Choroid plexus epithelial cell (primary cell): ENCODE data around the gene TCF4.

Experiments used
- DNase-seq: peaks from one replicate; pipeline ENCODE4 v3.0.0-alpha.2; 2010; ENCODE audit warnings: low read depth
- H3K4me3 ChIP-seq: 2 replicates; pipeline ENCODE4 v1.5.1; 2011; ENCODE audit warnings: low read depth, mild to moderate bottlenecking, control low read depth, low read length, moderate library complexity
- TF ChIP-seq, protein P1 (sequence below): conservative IDR thresholded peaks from 2 replicates; pipeline ENCODE4 v1.5.1; 2011; ENCODE audit warnings: low read depth, mild to moderate bottlenecking, control low read depth, inconsistent platforms, low read length, moderate library complexity

Gene TCF4

DNA sequence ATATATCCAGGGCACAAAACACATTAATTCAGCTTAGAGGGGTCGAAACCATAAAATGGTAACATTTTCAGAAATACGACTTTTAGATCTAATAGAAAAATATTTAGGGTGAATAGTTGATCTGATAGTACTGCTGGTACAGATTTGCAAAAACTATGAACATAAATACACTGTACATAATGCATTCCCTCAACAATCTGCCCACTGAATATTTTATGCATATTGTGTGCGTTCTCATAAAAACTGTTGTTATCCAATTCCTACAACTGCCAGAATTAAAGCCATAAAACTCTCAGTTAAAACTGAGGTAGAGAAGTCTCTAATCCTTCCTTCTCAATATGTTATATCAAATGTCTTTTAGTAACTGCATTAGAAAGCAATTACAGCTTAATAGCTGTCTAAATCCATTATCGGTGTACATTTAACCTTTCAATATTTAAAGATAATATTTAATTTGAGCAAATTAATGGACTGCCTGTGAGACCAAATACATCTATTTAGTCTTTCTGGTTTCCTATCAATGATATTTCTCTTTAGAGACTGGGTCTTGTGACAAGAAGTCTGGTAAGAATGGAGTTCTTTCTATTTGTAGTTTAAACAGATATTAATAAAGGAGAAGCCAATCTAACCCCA is 32.5 kb downstream of the TCF4 start:
- TF ChIP-seq, protein P1, sequence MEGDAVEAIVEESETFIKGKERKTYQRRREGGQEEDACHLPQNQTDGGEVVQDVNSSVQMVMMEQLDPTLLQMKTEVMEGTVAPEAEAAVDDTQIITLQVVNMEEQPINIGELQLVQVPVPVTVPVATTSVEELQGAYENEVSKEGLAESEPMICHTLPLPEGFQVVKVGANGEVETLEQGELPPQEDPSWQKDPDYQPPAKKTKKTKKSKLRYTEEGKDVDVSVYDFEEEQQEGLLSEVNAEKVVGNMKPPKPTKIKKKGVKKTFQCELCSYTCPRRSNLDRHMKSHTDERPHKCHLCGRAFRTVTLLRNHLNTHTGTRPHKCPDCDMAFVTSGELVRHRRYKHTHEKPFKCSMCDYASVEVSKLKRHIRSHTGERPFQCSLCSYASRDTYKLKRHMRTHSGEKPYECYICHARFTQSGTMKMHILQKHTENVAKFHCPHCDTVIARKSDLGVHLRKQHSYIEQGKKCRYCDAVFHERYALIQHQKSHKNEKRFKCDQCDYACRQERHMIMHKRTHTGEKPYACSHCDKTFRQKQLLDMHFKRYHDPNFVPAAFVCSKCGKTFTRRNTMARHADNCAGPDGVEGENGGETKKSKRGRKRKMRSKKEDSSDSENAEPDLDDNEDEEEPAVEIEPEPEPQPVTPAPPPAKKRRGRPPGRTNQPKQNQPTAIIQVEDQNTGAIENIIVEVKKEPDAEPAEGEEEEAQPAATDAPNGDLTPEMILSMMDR: no peak
- DNase-seq: no peak
- no peak overlapping the region for H3K4me3 ChIP-seq

DNA sequence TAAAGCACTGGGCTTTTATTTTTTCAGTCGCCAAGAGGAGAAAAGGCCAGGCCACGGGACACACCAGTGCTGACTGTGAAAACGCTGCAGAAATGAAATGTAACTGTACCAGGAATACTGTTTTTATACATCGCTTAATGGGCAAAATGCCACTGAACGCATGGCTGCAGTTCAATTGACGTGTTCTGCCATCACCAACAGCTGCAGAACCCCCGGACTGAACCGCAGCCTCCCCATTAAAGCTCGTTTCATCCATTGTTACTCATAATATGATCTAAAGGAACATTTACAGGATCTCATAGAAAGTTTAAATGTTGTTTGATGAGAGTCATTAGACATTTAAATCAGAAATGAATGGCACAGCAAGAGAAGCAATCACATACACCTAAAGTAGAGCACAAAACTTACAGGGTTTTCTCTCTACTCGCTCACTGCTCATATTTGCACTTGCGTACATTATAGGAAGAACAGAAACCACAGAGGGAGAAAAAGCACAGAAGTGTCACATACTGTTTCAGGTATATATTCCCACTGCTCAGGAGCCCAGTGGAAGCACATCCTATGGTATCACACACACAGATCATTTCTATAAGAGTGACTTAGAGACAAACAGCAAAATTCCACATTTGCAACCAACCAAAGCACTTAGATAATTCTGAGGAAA is 35.3 kb downstream of the TCF4 start:
- TF ChIP-seq, protein P1: no peak
- no peak for DNase-seq
- H3K4me3 ChIP-seq: no peak overlapping the region

DNA sequence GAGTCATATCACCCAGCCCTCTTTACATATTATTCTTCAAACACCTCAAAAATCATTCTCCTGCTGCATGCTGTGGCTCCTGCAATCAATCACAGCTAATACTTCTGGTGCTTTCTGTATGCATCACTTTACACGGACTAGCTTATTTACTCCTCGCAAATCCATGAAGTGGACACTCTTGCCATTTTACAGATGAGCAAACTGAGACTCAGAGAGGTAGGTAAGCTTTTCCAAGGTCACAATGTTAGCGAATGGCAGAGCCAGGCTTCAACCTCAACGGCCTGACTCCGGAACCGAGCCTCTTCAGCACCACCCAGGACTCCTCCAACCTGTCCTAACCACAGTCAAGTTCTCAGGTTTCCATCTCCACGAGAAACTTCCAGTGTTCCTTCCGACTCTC is 36.8 kb downstream of the TCF4 start:
- DNase-seq: no peak
- TF ChIP-seq, protein P1: no peak
- no peak overlapping the region for H3K4me3 ChIP-seq

DNA sequence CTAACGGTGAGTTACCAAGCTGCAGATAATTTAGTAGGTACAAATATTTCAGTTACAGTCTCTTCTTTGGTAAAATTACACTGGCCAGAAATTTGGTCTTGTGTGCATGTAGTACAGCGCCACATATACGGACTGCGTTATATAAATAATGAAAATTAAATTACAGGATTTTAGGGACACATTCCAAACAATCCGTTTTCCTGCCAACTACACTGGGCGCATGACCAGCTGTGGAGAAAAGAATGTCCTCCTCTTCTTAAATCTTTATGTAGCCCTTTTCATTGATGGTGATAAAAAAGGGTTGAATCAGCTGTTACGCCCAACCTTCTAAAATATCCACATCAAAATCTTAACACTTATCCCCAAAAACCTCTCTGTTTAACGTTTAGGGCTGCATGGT is 37.5 kb downstream of the TCF4 start:
- TF ChIP-seq, protein P1: no peak
- DNase-seq: no peak
- H3K4me3 ChIP-seq: no peak overlapping the region

DNA sequence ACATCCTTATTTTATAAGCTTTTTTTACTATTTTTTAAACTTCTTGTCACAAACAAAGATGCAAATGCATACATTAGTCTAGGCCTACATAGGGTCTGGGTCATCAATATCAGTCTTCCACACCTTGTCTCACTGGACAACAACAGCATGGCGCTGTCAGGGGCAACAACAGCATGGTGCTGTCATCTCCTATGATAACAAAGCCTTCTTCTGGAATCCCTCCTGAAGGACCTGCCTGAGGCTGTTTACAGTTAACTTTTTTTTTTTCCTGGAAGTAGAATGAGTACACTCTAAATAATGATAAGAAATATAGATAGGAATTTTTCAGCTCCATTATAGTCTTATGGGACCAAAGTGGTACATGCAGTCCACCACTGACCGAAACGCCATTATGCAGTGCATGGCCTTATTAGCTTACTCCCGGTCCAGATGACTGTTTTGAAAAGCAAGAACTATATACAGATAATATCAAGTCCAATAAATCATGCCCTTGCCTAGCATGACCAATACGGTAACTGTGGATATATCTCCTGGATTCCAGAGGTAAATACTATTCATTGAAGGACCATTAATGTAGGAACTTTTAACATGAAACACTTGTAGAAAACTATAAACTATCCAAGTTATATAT is 38.4 kb downstream of the TCF4 start:
- TF ChIP-seq, protein P1: no peak
- H3K4me3 ChIP-seq: no peak overlapping the region
- no peak for DNase-seq

DNA sequence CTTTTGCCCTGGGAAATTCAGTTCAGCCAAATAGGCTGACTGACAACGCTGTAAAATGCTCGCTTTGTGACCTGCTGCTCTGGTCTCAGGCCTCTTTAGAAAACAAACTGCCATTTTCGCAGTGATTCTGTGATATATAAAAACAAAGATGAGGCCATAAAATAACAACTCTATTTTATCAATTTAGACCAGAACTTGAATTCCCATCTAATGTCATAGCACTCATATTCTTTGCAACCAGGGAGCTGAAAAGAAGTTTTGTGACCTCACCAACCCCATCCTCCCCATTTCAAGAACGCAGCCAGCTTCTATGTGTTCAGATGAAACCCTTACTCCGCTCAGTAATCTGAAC is 40.3 kb downstream of the TCF4 start:
- TF ChIP-seq, protein P1: no peak
- no peak overlapping the region for H3K4me3 ChIP-seq
- no peak for DNase-seq
